Measurements from ENCODE around the gene LMLN.
"Not testable (repeated sequence)": the region's sequence is repeated elsewhere in the genome, so short reads cannot be mapped to it uniquely, and the experiment has no call there.

Gene LMLN

DNA sequence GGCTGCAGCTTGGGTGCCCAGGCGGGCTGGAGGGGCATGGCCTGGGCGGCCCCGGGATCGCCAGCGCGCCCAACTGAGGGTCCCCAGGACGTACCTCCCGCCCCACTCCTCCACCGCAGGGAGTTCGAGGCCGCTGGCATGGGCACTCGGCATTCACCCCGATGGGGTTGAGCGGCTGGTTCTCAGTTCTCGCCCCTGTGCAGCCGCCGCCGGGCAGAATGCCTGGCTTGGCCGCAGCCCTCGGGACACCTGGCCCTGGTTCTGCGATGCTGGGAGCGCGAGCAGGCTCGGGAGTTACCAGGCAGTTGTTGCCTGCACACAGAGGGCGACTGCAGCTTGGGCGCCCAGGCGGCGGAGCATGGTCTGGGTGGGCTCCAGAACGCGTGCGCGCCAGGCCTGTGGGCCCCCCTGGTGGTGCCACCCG is 121.4 kb downstream of the LMLN start:
- no peak for DNase-seq

DNA sequence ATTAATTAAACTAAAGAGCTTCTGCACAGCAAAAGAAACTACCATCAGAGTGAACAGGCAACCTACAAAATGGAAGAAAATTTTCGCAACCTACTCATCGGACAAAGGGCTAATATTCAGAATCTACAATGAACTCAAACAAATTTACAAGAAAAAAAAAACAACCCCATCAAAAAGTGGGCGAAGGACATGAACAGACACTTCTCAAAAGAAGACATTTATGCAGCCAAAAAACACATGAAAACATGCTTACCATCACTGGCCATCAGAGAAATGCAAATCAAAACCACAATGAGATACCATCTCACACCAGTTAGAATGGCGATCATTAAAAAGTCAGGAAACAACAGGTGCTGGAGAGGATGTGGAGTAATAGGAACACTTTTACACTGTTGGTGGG is 122.2 kb downstream of the LMLN start:
- not testable (repeated sequence) for DNase-seq

DNA sequence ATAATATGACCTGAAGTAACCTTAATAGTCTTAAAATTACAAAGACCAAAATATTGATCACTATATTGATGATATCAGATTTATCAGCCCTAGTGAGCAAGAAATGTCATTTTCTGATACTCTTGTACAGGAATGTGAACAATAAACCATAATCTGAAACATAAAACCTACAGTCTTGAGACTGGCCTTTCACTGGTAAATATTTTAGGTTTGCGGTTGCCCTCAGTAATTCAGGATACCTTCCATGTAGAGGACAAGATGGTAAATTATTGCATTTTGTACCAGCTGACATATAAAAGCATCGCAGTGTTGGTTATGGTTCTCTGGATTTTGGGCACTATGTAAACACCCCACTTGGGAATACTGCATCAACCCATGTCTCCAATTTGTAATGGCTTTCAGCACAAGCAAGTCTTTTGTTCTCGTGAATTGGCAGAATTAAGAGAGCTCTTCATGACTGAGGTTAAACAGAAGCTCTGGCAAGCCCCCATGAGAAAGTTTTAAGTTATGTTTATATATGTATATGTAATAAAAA is 128.5 kb downstream of the LMLN start:
- no peak for DNase-seq

GRCh38 chr3:198090795-198091332 is 130.8 kb downstream of the LMLN start:
- no peak for DNase-seq

GRCh38 chr3:198092276-198092675 is 132.3 kb downstream of the LMLN start:
- DNase-seq: no peak

- DNase-seq: no peak
These were observed 133.2 kb downstream of the LMLN start for GRCh38 chr3:198093112-198093679.
